ENCODE results near the gene NDFIP1.

The NDFIP1 gene

DNA sequence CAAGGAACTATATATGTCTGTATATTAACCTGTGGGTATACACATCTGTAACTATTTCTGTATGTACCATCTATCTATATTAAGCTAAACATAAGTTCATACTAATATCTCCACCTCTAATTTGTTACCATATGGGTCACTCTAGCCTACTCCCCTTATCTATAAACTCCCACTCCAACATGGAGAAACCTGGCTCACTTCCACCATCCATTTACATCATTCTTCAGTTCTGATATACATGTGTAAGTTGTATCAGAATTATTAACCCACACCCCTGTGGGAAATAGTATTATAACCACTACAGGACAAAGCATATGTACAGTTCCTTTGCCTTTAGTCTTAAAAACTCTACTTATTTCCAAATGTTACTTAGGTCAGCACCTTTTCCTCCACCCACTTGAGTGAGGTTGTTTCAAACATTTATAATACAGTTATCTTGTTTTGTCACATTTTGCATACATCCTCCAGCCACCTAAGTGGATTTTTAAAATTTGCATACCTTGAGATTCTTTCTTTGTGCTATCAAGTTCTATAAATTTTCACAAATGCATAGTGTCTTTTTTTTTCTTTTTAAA is 10.6 kb downstream of the NDFIP1 start:
- Mint-ChIP-seq H3K27me3 (no peaks in the 10 kb centered on the region), H3K36me3 (ENCODE audit: low read depth) (peaks cover 68% of the 10 kb centered on the region), H3K4me3 (no peak overlapping the region), H3K4me1 (peaks cover 87% of the 10 kb centered on the region), H3K9me3 (peaks cover 3% of the 10 kb centered on the region), H3K27ac (no peak overlapping the region)
- no peak for ATAC-seq
- DNase-seq, result no peak

- DNase-seq (no peak), ATAC-seq (no peak)
- Mint-ChIP-seq H3K36me3 (ENCODE audit: low read depth) (peaks cover 72% of the 10 kb centered on the region), H3K4me1 (peaks cover 87% of the 10 kb centered on the region), H3K27ac (peak overlapping the region; percentile 67), H3K9me3 (peaks cover 7% of the 10 kb centered on the region), H3K4me3 (no peak overlapping the region), H3K27me3 (no peaks in the 10 kb centered on the region)
Observed at GRCh38 chr5:142120247-142120935, 11.8 kb downstream of the NDFIP1 start.

DNA sequence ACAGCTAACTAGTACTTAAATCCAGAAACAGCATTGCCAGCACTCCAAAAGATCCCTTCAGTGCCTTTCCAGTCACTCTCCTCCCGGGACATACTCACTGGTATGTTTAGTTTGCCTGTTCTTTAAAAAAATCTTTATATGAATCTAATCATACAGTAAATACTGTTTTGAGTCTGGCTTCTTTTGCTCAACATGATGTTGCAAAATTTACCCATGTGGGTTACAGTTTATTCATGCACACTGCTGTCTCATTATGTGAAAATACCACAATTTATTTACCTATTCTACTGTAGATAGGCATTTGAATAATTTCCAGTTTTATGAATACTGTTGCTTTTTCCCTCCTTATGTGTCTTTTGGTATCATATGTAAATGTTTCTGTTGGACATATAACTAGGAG is 13.5 kb downstream of the NDFIP1 start:
- no peak for ATAC-seq
- no peak overlapping the region for H3K27ac Mint-ChIP-seq
- DNase-seq, result no peak
- peaks cover 7% of the 10 kb centered on the region for H3K9me3 Mint-ChIP-seq
- no peaks in the 10 kb centered on the region for H3K27me3 Mint-ChIP-seq
- peaks cover 75% of the 10 kb centered on the region for H3K36me3 Mint-ChIP-seq (ENCODE audit: low read depth)
- peaks cover 87% of the 10 kb centered on the region for H3K4me1 Mint-ChIP-seq
- no peak overlapping the region for H3K4me3 Mint-ChIP-seq

- no peak for ATAC-seq
Observed at GRCh38 chr5:142125378-142125777, 16.8 kb downstream of the NDFIP1 start.

DNA sequence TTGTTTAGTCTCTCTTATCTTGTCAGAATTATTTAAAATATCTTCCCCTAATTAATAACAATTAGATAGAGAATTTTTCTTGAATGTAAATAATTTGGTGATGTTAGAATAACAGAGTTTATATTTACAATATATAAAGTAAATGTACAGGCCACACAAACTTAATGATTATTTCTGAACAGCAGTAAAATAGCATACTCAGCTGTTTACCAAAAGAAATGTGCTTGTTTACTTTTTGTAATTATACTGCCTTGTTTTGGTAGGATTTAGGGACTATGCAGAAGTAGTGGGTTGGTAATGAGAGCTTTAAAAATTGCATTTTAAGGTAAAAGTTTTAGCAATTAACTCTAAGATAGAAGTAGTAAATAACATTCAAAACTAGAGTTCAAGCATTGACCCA is 17.4 kb downstream of the NDFIP1 start:
- Mint-ChIP-seq H3K36me3 (ENCODE audit: low read depth) (peaks cover 70% of the 10 kb centered on the region), H3K4me3 (no peak overlapping the region), H3K9me3 (peaks cover 7% of the 10 kb centered on the region), H3K4me1 (peaks cover 87% of the 10 kb centered on the region), H3K27ac (no peak overlapping the region), H3K27me3 (no peaks in the 10 kb centered on the region)
- ATAC-seq (no peak), DNase-seq (no peak)

More at GRCh38 chr5:142125378-142125777, 16.8 kb downstream of the NDFIP1 start:
- H3K27ac Mint-ChIP-seq, result no peak overlapping the region
- H3K27me3 Mint-ChIP-seq, result no peaks in the 10 kb centered on the region
- peaks cover 7% of the 10 kb centered on the region for H3K9me3 Mint-ChIP-seq
- no peak for DNase-seq
- no peak overlapping the region for H3K4me3 Mint-ChIP-seq
- peaks cover 73% of the 10 kb centered on the region for H3K36me3 Mint-ChIP-seq (ENCODE audit: low read depth)
- H3K4me1 Mint-ChIP-seq, result peaks cover 90% of the 10 kb centered on the region

DNA sequence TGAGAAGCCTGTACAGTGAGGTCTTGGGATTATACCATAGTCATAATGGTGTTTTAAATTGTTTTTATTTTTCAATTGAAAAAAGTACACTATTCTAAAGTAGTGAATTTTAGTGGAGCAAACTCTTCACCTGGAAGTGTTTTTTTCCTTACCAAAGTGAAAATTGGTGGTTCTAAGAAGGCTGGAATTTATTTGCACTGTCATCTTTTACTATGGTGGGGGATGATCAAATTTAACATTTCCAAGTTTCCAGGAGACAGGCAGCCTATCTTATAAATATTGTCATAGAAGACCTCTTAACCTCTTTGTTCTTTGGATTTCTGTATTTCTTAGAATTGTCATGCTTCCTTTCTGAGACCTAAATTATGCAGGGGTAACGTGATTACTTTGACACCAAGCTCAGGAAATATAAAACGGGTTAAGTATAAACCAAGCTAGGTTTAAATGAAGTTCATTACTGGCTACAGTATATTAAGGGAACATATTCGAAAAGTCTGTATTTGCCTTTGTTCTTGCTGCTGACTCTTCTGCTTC is 20.2 kb downstream of the NDFIP1 start:
- peak; percentile 58 for ATAC-seq
- peak overlapping the region; percentile 64 for H3K27ac Mint-ChIP-seq
- H3K4me1 Mint-ChIP-seq, result peaks cover 63% of the 10 kb centered on the region
- peaks cover 7% of the 10 kb centered on the region for H3K9me3 Mint-ChIP-seq
- peak overlapping the region; percentile 13 for H3K4me3 Mint-ChIP-seq
- H3K27me3 Mint-ChIP-seq, result no peaks in the 10 kb centered on the region
- no peak for DNase-seq
- peaks cover 48% of the 10 kb centered on the region for H3K36me3 Mint-ChIP-seq (ENCODE audit: low read depth)

- H3K4me1 Mint-ChIP-seq, result peaks cover 55% of the 10 kb centered on the region
- H3K36me3 Mint-ChIP-seq (ENCODE audit: low read depth), result peaks cover 40% of the 10 kb centered on the region
Observed at GRCh38 chr5:142129446-142130066, 21.0 kb downstream of the NDFIP1 start.

GRCh38 chr5:142131394-142131793 is 22.8 kb downstream of the NDFIP1 start:
- Mint-ChIP-seq H3K9me3 (no peaks in the 10 kb centered on the region), H3K4me3 (no peak overlapping the region), H3K4me1 (peaks cover 47% of the 10 kb centered on the region), H3K27me3 (no peaks in the 10 kb centered on the region), H3K27ac (no peak overlapping the region), H3K36me3 (ENCODE audit: low read depth) (peaks cover 36% of the 10 kb centered on the region)
- ATAC-seq (no peak), DNase-seq (no peak)

More at GRCh38 chr5:142129446-142130066, 21.0 kb downstream of the NDFIP1 start:
- H3K4me3 Mint-ChIP-seq, result no peak overlapping the region
- ATAC-seq (no peak), DNase-seq (no peak)
- peak overlapping the region; percentile 64 for H3K27ac Mint-ChIP-seq
- no peaks in the 10 kb centered on the region for H3K9me3 Mint-ChIP-seq
- no peaks in the 10 kb centered on the region for H3K27me3 Mint-ChIP-seq

GRCh38 chr5:142132916-142133315 is 24.3 kb downstream of the NDFIP1 start:
- Mint-ChIP-seq H3K36me3 (ENCODE audit: low read depth) (peaks cover 34% of the 10 kb centered on the region), H3K27me3 (no peaks in the 10 kb centered on the region), H3K9me3 (no peaks in the 10 kb centered on the region), H3K4me1 (peaks cover 31% of the 10 kb centered on the region), H3K4me3 (no peak overlapping the region), H3K27ac (no peak overlapping the region)
- DNase-seq (no peak), ATAC-seq (no peak)

DNA sequence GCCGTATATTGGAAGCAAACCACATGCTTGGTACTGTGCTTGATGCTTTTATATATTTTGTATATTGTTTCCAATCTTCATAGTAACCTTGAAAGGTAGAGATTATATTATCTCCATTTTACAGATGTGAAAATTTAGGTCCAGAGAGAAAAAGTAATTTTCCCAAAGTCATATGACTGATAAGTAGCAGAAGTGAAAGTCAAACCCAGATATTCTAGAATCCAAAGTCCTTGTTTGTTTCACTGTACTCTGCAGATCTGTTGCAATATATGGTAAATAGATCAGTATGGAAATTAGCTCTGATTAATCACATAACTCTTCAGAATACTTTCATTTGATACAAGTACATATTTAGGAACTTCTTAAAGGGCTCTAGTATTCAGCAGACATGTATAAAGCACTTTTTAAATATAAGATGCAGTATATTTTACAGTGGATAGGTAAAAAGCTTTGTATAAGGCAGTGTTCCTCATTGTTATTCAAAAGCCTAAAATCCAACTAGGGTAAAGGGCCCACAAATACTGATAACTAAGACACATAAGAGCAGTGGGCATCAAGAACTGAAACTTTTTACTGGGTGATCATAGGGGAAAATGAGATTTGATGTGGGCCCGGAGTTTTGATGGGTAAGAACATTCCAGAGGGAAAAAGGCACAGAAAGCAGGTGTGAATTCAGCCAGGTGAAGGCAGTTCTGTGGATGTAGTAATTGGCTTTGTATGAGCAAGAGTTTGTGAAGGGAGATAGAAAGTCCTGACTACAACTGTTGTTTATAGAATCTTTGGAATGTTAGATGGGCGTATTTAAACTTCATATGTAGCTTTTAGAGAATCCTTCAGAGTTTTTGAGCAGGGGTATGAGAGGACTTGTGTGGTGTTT is 25.0 kb downstream of the NDFIP1 start:
- Mint-ChIP-seq H3K4me3 (no peak overlapping the region), H3K36me3 (ENCODE audit: low read depth) (peaks cover 32% of the 10 kb centered on the region), H3K9me3 (no peaks in the 10 kb centered on the region), H3K27me3 (no peaks in the 10 kb centered on the region), H3K27ac (no peak overlapping the region), H3K4me1 (peaks cover 25% of the 10 kb centered on the region)
- ATAC-seq (no peak), DNase-seq (no peak)

GRCh38 chr5:142134331-142135010 is 25.9 kb downstream of the NDFIP1 start:
- H3K27ac Mint-ChIP-seq, result no peak overlapping the region

GRCh38 chr5:142141463-142141862 is 32.9 kb downstream of the NDFIP1 start:
- H3K4me1 Mint-ChIP-seq, result peaks cover 10% of the 10 kb centered on the region
- peak overlapping the region; percentile 34 for H3K27ac Mint-ChIP-seq
- ATAC-seq (no peak), DNase-seq (no peak)
- H3K27me3 Mint-ChIP-seq, result no peaks in the 10 kb centered on the region
- peaks cover 47% of the 10 kb centered on the region for H3K36me3 Mint-ChIP-seq (ENCODE audit: low read depth)
- H3K4me3 Mint-ChIP-seq, result no peak overlapping the region
- no peaks in the 10 kb centered on the region for H3K9me3 Mint-ChIP-seq

More at GRCh38 chr5:142134331-142135010, 25.9 kb downstream of the NDFIP1 start:
- peaks cover 30% of the 10 kb centered on the region for H3K36me3 Mint-ChIP-seq (ENCODE audit: low read depth)
- no peaks in the 10 kb centered on the region for H3K9me3 Mint-ChIP-seq
- ATAC-seq, result no peak
- H3K4me3 Mint-ChIP-seq, result no peak overlapping the region
- no peaks in the 10 kb centered on the region for H3K27me3 Mint-ChIP-seq
- DNase-seq, result no peak
- H3K4me1 Mint-ChIP-seq, result peaks cover 17% of the 10 kb centered on the region

- no peak overlapping the region for H3K4me3 Mint-ChIP-seq
- DNase-seq, result no peak
- no peak overlapping the region for H3K27ac Mint-ChIP-seq
- no peaks in the 10 kb centered on the region for H3K9me3 Mint-ChIP-seq
- ATAC-seq, result no peak
- no peaks in the 10 kb centered on the region for H3K27me3 Mint-ChIP-seq
- peaks cover 10% of the 10 kb centered on the region for H3K4me1 Mint-ChIP-seq
- peaks cover 53% of the 10 kb centered on the region for H3K36me3 Mint-ChIP-seq (ENCODE audit: low read depth)
Observed at GRCh38 chr5:142143878-142144277, 35.3 kb downstream of the NDFIP1 start.
